ENCODE data around the gene MINPP1. TPM values are rescaled to one million over a fixed set of nuclear protein-coding genes. Genes with fewer than 3 reads are reported as not detected.

The MINPP1 gene
- total and polyA plus RNA-seq, 4 donors = 19.1 to 111 (median 24.6) TPM

- TF ChIP-seq REST (IDR thresholded peaks at IDR 0.05) = no peak
- no peak for TF ChIP-seq NR2F2 (IDR thresholded peaks at IDR 0.05)
- no peak for TF ChIP-seq MAX (IDR thresholded peaks at IDR 0.05)
Measured at GRCh38 chr10:87545783-87546182, 41.1 kb downstream of the MINPP1 start (continued).

GRCh38 chr10:87546210-87546609, 41.5 kb downstream of the MINPP1 start:
- no peak for DNase-seq (ENCODE audit: low spot score)
- WGBS = 75% methylated on average over 7 of the region's 7 CpGs
- no peaks in the 10 kb centered on the region for H3K9me3 ChIP-seq (ENCODE audit: control insufficient read depth in 4 of 4, low read length in 3 of 4)

More at GRCh38 chr10:87546210-87546609, 41.5 kb downstream of the MINPP1 start:
- no peak overlapping the region for H3K27ac ChIP-seq (ENCODE audit: low read depth in 1 of 2, low read length in 2 of 2)
- no peak overlapping the region for H3K4me3 ChIP-seq (ENCODE audit: low read depth in 1 of 3, low read length in 3 of 3)
- peaks cover 5 to 10% (median 9%) of the 10 kb centered on the region in 4 donors for H3K4me1 ChIP-seq (ENCODE audit: control insufficient read depth in 4 of 4, insufficient read depth in 4 of 4, low read length in 3 of 4)
- H3K36me3 ChIP-seq (ENCODE audit: control insufficient read depth in 4 of 4, insufficient read depth in 3 of 4, low read depth in 1 of 4, low read length in 3 of 4) = peaks cover 0 to 3% (median under 1%) of the 10 kb centered on the region in 4 donors
- no peak overlapping the region for H3K9ac ChIP-seq (ENCODE audit: low read depth in 1 of 2, low read length in 2 of 2)
- peak; percentile 12 to 22 for TF ChIP-seq RXRA (IDR thresholded peaks at IDR 0.05)
- TF ChIP-seq FOXA2 (IDR thresholded peaks at IDR 0.05) = no peak
- no peak for TF ChIP-seq YY1 (IDR thresholded peaks at IDR 0.05)
- TF ChIP-seq SP1 (IDR thresholded peaks at IDR 0.05) = peak; percentile 52
- no peak for TF ChIP-seq MAX (IDR thresholded peaks at IDR 0.05)
- no peak for TF ChIP-seq CTCF (IDR thresholded peaks at IDR 0.05; ENCODE audit: low read depth, low read length, missing input control)
- TF ChIP-seq JUND (IDR thresholded peaks at IDR 0.05) = no peak
- TF ChIP-seq REST (IDR thresholded peaks at IDR 0.05) = no peak
- peak; percentile 92 for TF ChIP-seq NR2F2 (IDR thresholded peaks at IDR 0.05)
- TF ChIP-seq HNF4A (conservative IDR thresholded peaks at IDR 0.05) = no peak
- no peak for TF ChIP-seq FOXA1 (IDR thresholded peaks at IDR 0.05)
- TF ChIP-seq GABPA (IDR thresholded peaks at IDR 0.05 in 1 of 2, conservative IDR thresholded peaks at IDR 0.05 in 1 of 2) = no peak
- no peak for TF ChIP-seq ZBTB33 (IDR thresholded peaks at IDR 0.05)
- no peaks in the 10 kb centered on the region for H3K27me3 ChIP-seq (ENCODE audit: control insufficient read depth in 4 of 4, insufficient read depth in 4 of 4, low read length in 3 of 4)

Data from liver (tissue), 9 donors.